Natural killer cell (primary cell): ENCODE data around the gene LTC4S. TPM values are rescaled to one million over a fixed set of nuclear protein-coding genes. Genes with fewer than 3 reads are reported as not detected.

Experiments used
- ATAC-seq, 3 donors: fragments of 150-1000 bp in 2 of 3; fragments of 200-7000 bp in 1 of 3; cut with Tn5 transposase; 1 replicate in 1 of 3; 2 replicates in 2 of 3; pipeline ENCODE4 v1.10.0; 2021; ENCODE audit warnings: mild to moderate bottlenecking in 2 of 3, moderate library complexity in 2 of 3
- DNase-seq, 2 donors: peaks; one replicate each; pipeline versions ENCODE4 v3.0.0 to v3.0.0-alpha.2; 2013 to 2021; ENCODE audit warnings: mixed read lengths in 1 of 2
- H3K27ac ChIP-seq: one replicate; pipeline ENCODE4 v1.5.1; 2013; ENCODE audit warnings: mild to moderate bottlenecking, low read length
- H3K27me3 ChIP-seq: one replicate; pipeline ENCODE4 v1.6.1; 2013; ENCODE audit warnings: low read length; ENCODE audit not compliant: control insufficient read depth, insufficient read depth
- H3K36me3 ChIP-seq: one replicate; pipeline ENCODE4 v1.6.1; 2013; ENCODE audit warnings: low read length; ENCODE audit not compliant: control insufficient read depth, insufficient read depth
- H3K4me1 ChIP-seq: one replicate; pipeline ENCODE4 v1.6.1; 2013; ENCODE audit warnings: low read length; ENCODE audit not compliant: control insufficient read depth, insufficient read depth
- H3K4me3 ChIP-seq: one replicate; pipeline ENCODE4 v1.5.1; 2013; ENCODE audit warnings: low read length
- H3K9me3 ChIP-seq: one replicate; pipeline ENCODE4 v1.6.1; 2013; ENCODE audit warnings: low read length; ENCODE audit not compliant: control insufficient read depth, insufficient read depth
- H3K27ac Mint-ChIP-seq, 2 donors: one replicate each; pipeline ENCODE4 v1.8.0; 2022; ENCODE audit warnings: mild to moderate bottlenecking in 2 of 2, mixed read lengths in 2 of 2, moderate library complexity in 1 of 2
- H3K27me3 Mint-ChIP-seq, 2 donors: one replicate each; pipeline ENCODE4 v1.8.0; 2022; ENCODE audit warnings: low read depth in 2 of 2, mixed read lengths in 2 of 2
- H3K36me3 Mint-ChIP-seq: one replicate; pipeline ENCODE4 v1.8.0; 2022; ENCODE audit warnings: mixed read lengths
- H3K4me1 Mint-ChIP-seq, 2 donors: one replicate each; pipeline ENCODE4 v1.8.0; 2022; ENCODE audit warnings: mixed read lengths in 2 of 2
- H3K4me3 Mint-ChIP-seq: one replicate; pipeline ENCODE4 v1.8.0; 2022; ENCODE audit warnings: mild to moderate bottlenecking, moderate library complexity, mixed read lengths
- H3K9me3 Mint-ChIP-seq, 2 donors: one replicate each; pipeline ENCODE4 v1.8.0; 2022; ENCODE audit warnings: mixed read lengths in 2 of 2
- CTCF ChIP-seq: fragments of 200-600 bp; IDR thresholded peaks from one replicate; pipeline ENCODE4 v1.8.0; 2022; ENCODE audit warnings: antibody characterized with exemption
- WGBS: methylation state at CpG from one replicate; pipeline ENCODE4 v1.1.7; 2013; ENCODE audit warnings: missing lambda C conversion rate; ENCODE audit not compliant: insufficient coverage; 5-methylcytosine and 5-hydroxymethylcytosine counted together
- intact Hi-C: fragments of 100-400 bp; cut with micrococcal nuclease; formaldehyde crosslinking; loops from one replicate; pipeline ENCODE4 v1.14.2; 2022
- total RNA-seq, 4 donors: library from RNA; stranded (reverse); fragments of 120-200 nt in 1 of 4; gene quantifications; one replicate each; pipeline versions ENCODE4 v1.2.3 to v1.2.4, GENCODE V29; 2013 to 2022

Gene LTC4S
- total RNA-seq, 3 donors from 2014 or later (not counting 1 experiment from before 2014, with no cell fraction given) = 3.0 to 5.4 (median 3.5) TPM

- H3K27me3 ChIP-seq = no peaks in the 10 kb centered on the region
- 14% methylated on average over 51 of the region's 53 CpGs for whole genome bisulfite sequencing
- peaks cover 12% of the 10 kb centered on the region for H3K36me3 ChIP-seq
- Mint-ChIP-seq H3K9me3 (no peaks in the 10 kb centered on the region), H3K27me3 (no peaks in the 10 kb centered on the region), H3K36me3 (no peaks in the 10 kb centered on the region), H3K4me1 (peaks cover 22 to 38% of the 10 kb centered on the region in 2 donors), H3K27ac (peak overlapping the region in 1 of 2 donors; percentile 85), H3K4me3 (peak overlapping the region; percentile 70)
- no peak for DNase-seq
- peak overlapping the region; percentile 32 for H3K4me3 ChIP-seq
- no peak for ATAC-seq
- intact Hi-C loops = loop anchor here (2.0 kb wide), 1 partner anchor 98 kb away; no protein-coding TSS in a partner anchor
- no peak for TF ChIP-seq CTCF
- no peak overlapping the region for H3K27ac ChIP-seq
- peaks cover 44% of the 10 kb centered on the region for H3K4me1 ChIP-seq
- H3K9me3 ChIP-seq = no peaks in the 10 kb centered on the region
Measured at GRCh38 chr5:179795049-179795862, 1.5 kb downstream of the LTC4S start.

- Histone ChIP-seq H3K4me1 (peaks cover 44% of the 10 kb centered on the region), H3K4me3 (peak overlapping the region; percentile 40), H3K9me3 (no peaks in the 10 kb centered on the region), H3K36me3 (peaks cover 12% of the 10 kb centered on the region), H3K27me3 (no peaks in the 10 kb centered on the region), H3K27ac (peak overlapping the region; percentile 58)
- Mint-ChIP-seq H3K27ac (peak overlapping the region; percentile 23 to 56), H3K36me3 (no peaks in the 10 kb centered on the region), H3K4me1 (peaks cover 22 to 38% of the 10 kb centered on the region in 2 donors), H3K27me3 (no peaks in the 10 kb centered on the region), H3K4me3 (peak overlapping the region; percentile 75), H3K9me3 (no peaks in the 10 kb centered on the region)
- 3% methylated on average over 113 of the region's 113 CpGs for WGBS
- intact Hi-C loops = loop anchor here (2.0 kb wide), 2 partner anchors 33 to 99 kb away; no protein-coding TSS in a partner anchor
- DNase-seq (peak; percentile 80 to 84), ATAC-seq (peak; percentile 75 to 87 (median 82))
- TF ChIP-seq CTCF = peak; percentile 73
Measured at GRCh38 chr5:179795863-179796833, 2.4 kb downstream of the LTC4S start.

- Histone ChIP-seq H3K27me3 (no peaks in the 10 kb centered on the region), H3K36me3 (peaks cover 12% of the 10 kb centered on the region), H3K4me1 (peaks cover 49% of the 10 kb centered on the region), H3K9me3 (no peaks in the 10 kb centered on the region), H3K27ac (peak overlapping the region; percentile 58), H3K4me3 (peak overlapping the region; percentile 40)
- Mint-ChIP-seq H3K36me3 (no peaks in the 10 kb centered on the region), H3K27ac (peak overlapping the region; percentile 23 to 56), H3K27me3 (no peaks in the 10 kb centered on the region), H3K9me3 (no peaks in the 10 kb centered on the region), H3K4me3 (peak overlapping the region; percentile 75), H3K4me1 (peaks cover 27 to 43% of the 10 kb centered on the region in 2 donors)
- WGBS = 93% methylated on average over 20 of the region's 21 CpGs
- no peak for DNase-seq
- intact Hi-C loops = loop anchor here (2.0 kb wide), 1 partner anchor 34 kb away; no protein-coding TSS in a partner anchor
- no peak for ATAC-seq
- no peak for TF ChIP-seq CTCF
Measured at GRCh38 chr5:179796877-179797608, 3.3 kb downstream of the LTC4S start.
